K562 (cell line): ENCODE data around the gene HOTAIR. TPM values are rescaled to one million over a fixed set of nuclear protein-coding genes. Genes with fewer than 3 reads are reported as not detected.

Experiments used
- BRCA1 ChIP-seq, 2 experiments: fragments of 450-650 bp in 1 of 2; sonication (generic) in 1 of 2; formaldehyde crosslinking in 1 of 2; IDR thresholded peaks; 2 replicates each; pipeline versions ENCODE4 v1.5.0 to v1.6.1; 2017 to 2020; ENCODE audit warnings: mild to moderate bottlenecking in 1 of 2, missing genetic modification reagents in 1 of 2
- CBX8 ChIP-seq: fragments of 200-600 bp; sonication (generic); IDR thresholded peaks from 2 replicates; pipeline ENCODE4 v1.6.1; 2012; ENCODE audit warnings: borderline replicate concordance, mixed run types, low read depth, mild to moderate bottlenecking, moderate library complexity, mixed read lengths, low read length, control low read depth, inconsistent platforms; ENCODE audit not compliant: poor library complexity, severe bottlenecking; ENCODE audit errors: extremely low read depth
- GMEB1 ChIP-seq: fragments of 250-450 bp; sonication (Bioruptor Pico); IDR thresholded peaks from 2 replicates; pipeline ENCODE4 v1.4.0; 2020; ENCODE audit warnings: mild to moderate bottlenecking
- MITF ChIP-seq: IDR thresholded peaks from 2 replicates; pipeline ENCODE4 v1.6.1; 2014; ENCODE audit warnings: antibody characterized with exemption
- NFE2 ChIP-seq: IDR thresholded peaks from 2 replicates; pipeline ENCODE4 v1.6.1; 2014; ENCODE audit warnings: antibody characterized with exemption, low read depth
- PPARD ChIP-seq: fragments of 250-450 bp; sonication (Bioruptor Pico); IDR thresholded peaks from 2 replicates; pipeline ENCODE4 v1.8.0; 2022; ENCODE audit warnings: inconsistent platforms, mild to moderate bottlenecking, moderate library complexity
- PTTG1 ChIP-seq: fragments of 450-650 bp; IDR thresholded peaks from 2 replicates; pipeline ENCODE4 v1.6.1; 2016; ENCODE audit warnings: low read depth, mild to moderate bottlenecking, missing genetic modification characterization, missing compliant biosample characterization
- RBFOX2 ChIP-seq: fragments of 200-400 bp; formaldehyde crosslinking; IDR thresholded peaks from 2 replicates; pipeline ENCODE4 v1.6.1; 2017; ENCODE audit warnings: low read depth, mild to moderate bottlenecking, low read length, moderate library complexity
- RUNX1 ChIP-seq: sonication (generic); IDR thresholded peaks from 2 replicates; pipeline ENCODE4 v1.6.1; 2016; ENCODE audit warnings: antibody characterized with exemption, low read depth
- TCF7L2 ChIP-seq: fragments of 150-350 bp; IDR thresholded peaks from 2 replicates; pipeline ENCODE4 v1.6.1; 2016; ENCODE audit warnings: low read depth, mild to moderate bottlenecking, low read length, moderate library complexity
- TFE3 ChIP-seq: fragments of 450-650 bp; formaldehyde crosslinking; IDR thresholded peaks from 2 replicates; pipeline ENCODE4 v1.4.0; 2020; ENCODE audit warnings: mild to moderate bottlenecking, mixed read lengths
- polyA plus RNA-seq, 8 experiments: library from polyadenylated mRNA; depleted of rRNA in 4 of 8; stranded (reverse) in 5 of 8; unstranded in 3 of 8; fragments of >200 nt; fragmentation: Nextera tagmentation in 2 of 8; fragmentation: Illumina TruSeq in 1 of 8; extraction: Ambion mirVana in 2 of 8; extraction: Trizol in 1 of 8; gene quantifications; 2 replicates each; pipeline versions ENCODE4 v1.2.1 to v1.2.3, GENCODE V29; 2011 to 2014; ENCODE audit warnings: inconsistent platforms in 1 of 8, missing spikeins in 1 of 8
- total RNA-seq, 7 experiments: library from RNA; depleted of rRNA in 6 of 7; stranded (reverse); fragments of >200 nt in 6 of 7; fragmentation: Illumina TruSeq in 2 of 7; extraction: Trizol in 2 of 7; gene quantifications; 2 replicates each; pipeline versions ENCODE4 v1.2.1 to v1.2.3, GENCODE V29; 2011 to 2021; ENCODE audit warnings: low replicate concordance in 1 of 7
- TF ChIP-seq, protein P1 (sequence below), 2 experiments: fragments of 450-650 bp in 1 of 2; IDR thresholded peaks; 2 replicates each; pipeline ENCODE4 v1.6.1; 2011 to 2017; ENCODE audit warnings: low read depth in 2 of 2, antibody characterized with exemption in 1 of 2, borderline replicate concordance in 1 of 2, low read length in 1 of 2, mild to moderate bottlenecking in 1 of 2, mixed read lengths in 1 of 2; ENCODE audit not compliant: control insufficient read depth in 1 of 2
- TF ChIP-seq, protein P2 (sequence below): fragments of 250-450 bp; sonication (Bioruptor Pico); IDR thresholded peaks from 2 replicates; pipeline ENCODE4 v1.4.0; 2020; ENCODE audit warnings: mild to moderate bottlenecking, moderate library complexity

HOTAIR gene
- total and polyA plus RNA-seq, 9 of the 15 experiments (the other 6 are each of a cell fraction or from before 2014, with no cell fraction given): 0.04 TPM; not detected in 8

GRCh38 chr12:53994264-53995001 lies 19.7 kb upstream of the HOTAIR start (continued):
- TF ChIP-seq, protein P1, sequence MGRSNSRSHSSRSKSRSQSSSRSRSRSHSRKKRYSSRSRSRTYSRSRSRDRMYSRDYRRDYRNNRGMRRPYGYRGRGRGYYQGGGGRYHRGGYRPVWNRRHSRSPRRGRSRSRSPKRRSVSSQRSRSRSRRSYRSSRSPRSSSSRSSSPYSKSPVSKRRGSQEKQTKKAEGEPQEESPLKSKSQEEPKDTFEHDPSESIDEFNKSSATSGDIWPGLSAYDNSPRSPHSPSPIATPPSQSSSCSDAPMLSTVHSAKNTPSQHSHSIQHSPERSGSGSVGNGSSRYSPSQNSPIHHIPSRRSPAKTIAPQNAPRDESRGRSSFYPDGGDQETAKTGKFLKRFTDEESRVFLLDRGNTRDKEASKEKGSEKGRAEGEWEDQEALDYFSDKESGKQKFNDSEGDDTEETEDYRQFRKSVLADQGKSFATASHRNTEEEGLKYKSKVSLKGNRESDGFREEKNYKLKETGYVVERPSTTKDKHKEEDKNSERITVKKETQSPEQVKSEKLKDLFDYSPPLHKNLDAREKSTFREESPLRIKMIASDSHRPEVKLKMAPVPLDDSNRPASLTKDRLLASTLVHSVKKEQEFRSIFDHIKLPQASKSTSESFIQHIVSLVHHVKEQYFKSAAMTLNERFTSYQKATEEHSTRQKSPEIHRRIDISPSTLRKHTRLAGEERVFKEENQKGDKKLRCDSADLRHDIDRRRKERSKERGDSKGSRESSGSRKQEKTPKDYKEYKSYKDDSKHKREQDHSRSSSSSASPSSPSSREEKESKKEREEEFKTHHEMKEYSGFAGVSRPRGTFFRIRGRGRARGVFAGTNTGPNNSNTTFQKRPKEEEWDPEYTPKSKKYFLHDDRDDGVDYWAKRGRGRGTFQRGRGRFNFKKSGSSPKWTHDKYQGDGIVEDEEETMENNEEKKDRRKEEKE (IDR thresholded peaks at IDR 0.05; ENCODE audit: borderline replicate concordance in 1 of 2, control insufficient read depth in 1 of 2, low read depth in 2 of 2, low read length in 1 of 2): no peak
- TF ChIP-seq MITF: no peak
- no peak for TF ChIP-seq BRCA1 (IDR thresholded peaks at IDR 0.05)
- TF ChIP-seq BRCA1 (CRISPR knock-in tag; IDR thresholded peaks at IDR 0.05): no peak
- no peak for TF ChIP-seq RUNX1
- no peak for TF ChIP-seq TFE3 (CRISPR knock-in tag)
- TF ChIP-seq, protein P2, sequence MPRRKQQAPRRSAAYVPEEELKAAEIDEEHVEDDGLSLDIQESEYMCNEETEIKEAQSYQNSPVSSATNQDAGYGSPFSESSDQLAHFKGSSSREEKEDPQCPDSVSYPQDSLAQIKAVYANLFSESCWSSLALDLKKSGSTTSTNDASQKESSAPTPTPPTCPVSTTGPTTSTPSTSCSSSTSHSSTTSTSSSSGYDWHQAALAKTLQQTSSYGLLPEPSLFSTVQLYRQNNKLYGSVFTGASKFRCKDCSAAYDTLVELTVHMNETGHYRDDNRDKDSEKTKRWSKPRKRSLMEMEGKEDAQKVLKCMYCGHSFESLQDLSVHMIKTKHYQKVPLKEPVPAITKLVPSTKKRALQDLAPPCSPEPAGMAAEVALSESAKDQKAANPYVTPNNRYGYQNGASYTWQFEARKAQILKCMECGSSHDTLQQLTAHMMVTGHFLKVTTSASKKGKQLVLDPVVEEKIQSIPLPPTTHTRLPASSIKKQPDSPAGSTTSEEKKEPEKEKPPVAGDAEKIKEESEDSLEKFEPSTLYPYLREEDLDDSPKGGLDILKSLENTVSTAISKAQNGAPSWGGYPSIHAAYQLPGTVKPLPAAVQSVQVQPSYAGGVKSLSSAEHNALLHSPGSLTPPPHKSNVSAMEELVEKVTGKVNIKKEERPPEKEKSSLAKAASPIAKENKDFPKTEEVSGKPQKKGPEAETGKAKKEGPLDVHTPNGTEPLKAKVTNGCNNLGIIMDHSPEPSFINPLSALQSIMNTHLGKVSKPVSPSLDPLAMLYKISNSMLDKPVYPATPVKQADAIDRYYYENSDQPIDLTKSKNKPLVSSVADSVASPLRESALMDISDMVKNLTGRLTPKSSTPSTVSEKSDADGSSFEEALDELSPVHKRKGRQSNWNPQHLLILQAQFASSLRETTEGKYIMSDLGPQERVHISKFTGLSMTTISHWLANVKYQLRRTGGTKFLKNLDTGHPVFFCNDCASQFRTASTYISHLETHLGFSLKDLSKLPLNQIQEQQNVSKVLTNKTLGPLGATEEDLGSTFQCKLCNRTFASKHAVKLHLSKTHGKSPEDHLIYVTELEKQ (CRISPR knock-in tag): no peak
- no peak for TF ChIP-seq TCF7L2
- no peak for TF ChIP-seq NFE2
- TF ChIP-seq PPARD (CRISPR knock-in tag): no peak
- TF ChIP-seq CBX8: no peak
- TF ChIP-seq PTTG1 (tag): no peak
- no peak for TF ChIP-seq GMEB1 (CRISPR knock-in tag)
- TF ChIP-seq RBFOX2: peak; percentile 43; the same call in 1 of the 2 replicates
